Kasumi-1 (cell line): ENCODE data around the gene PPT2.

Experiments used
- DNase-seq, 2 experiments: peaks; one replicate each; lab custom pipeline; 2025; lab: John Stamatoyannopoulos, UW

The PPT2 gene

GRCh38 chr6:32153564-32154513, at the start of gene PPT2:
TSS of gene PPT2 (plus strand) at chr6:32154141. CDS start at chr6:32154595, 454 bp downstream.
- DNase-seq: peak; percentile 87 to 93

- DNase-seq: peak; percentile 12 to 39
Measured at GRCh38 chr6:32105433-32105832, 48.5 kb upstream of the PPT2 start.

- DNase-seq: no peak
Measured at GRCh38 chr6:32107406-32107805, 46.5 kb upstream of the PPT2 start.

GRCh38 chr6:32108094-32108627, 45.8 kb upstream of the PPT2 start:
- no peak for DNase-seq

- no peak for DNase-seq
Measured at GRCh38 chr6:32108727-32109113, 45.2 kb upstream of the PPT2 start.

- no peak for DNase-seq
Measured at GRCh38 chr6:32109114-32109764, 44.7 kb upstream of the PPT2 start, which contains the start of gene TNXB. TSS of gene TNXB (minus strand) at chr6:32109338. CDS start at chr6:32098198, 11,140 bp downstream.

- DNase-seq: no peak
Measured at GRCh38 chr6:32109765-32110160, 44.2 kb upstream of the PPT2 start.

- no peak for DNase-seq
Measured at GRCh38 chr6:32110632-32111031, 43.3 kb upstream of the PPT2 start.

GRCh38 chr6:32111424-32112066, 42.4 kb upstream of the PPT2 start:
- no peak for DNase-seq

- DNase-seq: no peak
Measured at GRCh38 chr6:32112431-32112980, 41.4 kb upstream of the PPT2 start.

- DNase-seq: no peak
Measured at GRCh38 chr6:32113386-32114352, 40.3 kb upstream of the PPT2 start.

- no peak for DNase-seq
Measured at GRCh38 chr6:32114796-32115195, 39.1 kb upstream of the PPT2 start.

GRCh38 chr6:32115623-32116022, 38.3 kb upstream of the PPT2 start:
- no peak for DNase-seq

GRCh38 chr6:32116674-32117073, 37.3 kb upstream of the PPT2 start:
- peak; percentile 48 to 55 for DNase-seq

- DNase-seq: no peak
Measured at GRCh38 chr6:32117461-32117860, 36.5 kb upstream of the PPT2 start.

GRCh38 chr6:32118782-32119628, 34.9 kb upstream of the PPT2 start:
- peak; percentile 83 to 88 for DNase-seq

- DNase-seq: no peak
Measured at GRCh38 chr6:32120573-32121059, 33.3 kb upstream of the PPT2 start.

- DNase-seq: no peak
Measured at GRCh38 chr6:32123681-32124080, 30.3 kb upstream of the PPT2 start.

GRCh38 chr6:32126880-32127279, 27.1 kb upstream of the PPT2 start:
- no peak for DNase-seq

GRCh38 chr6:32127409-32127716, 26.6 kb upstream of the PPT2 start:
- no peak for DNase-seq
